PC-9 (cell line): ENCODE data around the gene ZMYM2.

Experiments used
- CTCF ChIP-seq: fragments of 200-600 bp; sonication (generic); conservative IDR thresholded peaks from 2 replicates; pipeline ENCODE4 v1.6.1; 2017; ENCODE audit warnings: mixed run types, antibody characterized with exemption, mild to moderate bottlenecking, moderate library complexity
- EZH2 ChIP-seq: fragments of 200-600 bp; sonication (generic); IDR thresholded peaks from 2 replicates; pipeline ENCODE4 v1.8.0; 2017; ENCODE audit warnings: antibody characterized with exemption, low read depth

- TF ChIP-seq CTCF = no peak
- TF ChIP-seq EZH2 = no peak
Observed at GRCh38 chr13:20043207-20043925, 84.8 kb downstream of the ZMYM2 start.
